Left lung (tissue), 10 donors: Measurements from ENCODE around the gene BRAP. TPM values are rescaled to one million over a fixed set of nuclear protein-coding genes. Genes with fewer than 3 reads are reported as not detected.
A peak's percentile ranks its signal among the peaks of the same experiment; 100 is the strongest.
"Not testable (repeated sequence)": the region's sequence is repeated elsewhere in the genome, so short reads cannot be mapped to it uniquely, and the experiment has no call there.

Experiments
- ATAC-seq: fragments of 200-7000 bp; cut with Tn5 transposase; one replicate; pipeline ENCODE4 v1.9.1; 2020; ENCODE audit warnings: moderate library complexity
- DNase-seq, 4 donors: peaks; one replicate each; pipeline ENCODE4 v3.0.0-alpha.2; 2013 to 2020
- H3K27ac ChIP-seq, 2 donors: fragments of 200-600 bp; sonication (generic) in 1 of 2; one replicate each; pipeline versions ENCODE4 v1.5.0 to v1.8.0; 2020 to 2021
- H3K27me3 ChIP-seq, 2 donors: fragments of 200-600 bp; sonication (generic) in 1 of 2; one replicate each; pipeline versions ENCODE4 v1.5.0 to v1.8.0; 2020 to 2021
- H3K36me3 ChIP-seq, 2 donors: fragments of 200-600 bp; sonication (generic) in 1 of 2; one replicate each; pipeline versions ENCODE4 v1.5.0 to v1.8.0; 2020 to 2021
- H3K4me1 ChIP-seq, 2 donors: fragments of 200-600 bp; one replicate each; pipeline ENCODE4 v1.8.0; 2021
- H3K4me3 ChIP-seq, 2 donors: fragments of 200-600 bp; sonication (generic) in 1 of 2; one replicate each; pipeline versions ENCODE4 v1.5.0 to v1.8.0; 2020 to 2021; ENCODE audit warnings: mild to moderate bottlenecking in 1 of 2
- H3K9me3 ChIP-seq, 2 donors: fragments of 200-600 bp; sonication (generic) in 1 of 2; one replicate each; pipeline versions ENCODE4 v1.5.0 to v1.8.0; 2020 to 2021
- intact Hi-C, 2 donors: fragments of 100-400 bp; cut with DNase I; formaldehyde crosslinking; loops; one replicate each; pipeline versions ENCODE4 v1.11.2 to v1.14.2; 2022
- polyA plus RNA-seq, 6 donors: library from polyadenylated mRNA; unstranded; fragments of 120-200 nt; gene quantifications; one replicate each; pipeline ENCODE4 v1.2.1, GENCODE V29; 2013; ENCODE audit not compliant: insufficient read length in 6 of 6
- total RNA-seq, 2 donors: library from RNA; stranded (reverse); fragmentation: NEBNext Ultra II Directional; extraction: Animal tissue kit (Norgen Biotek cat#: 25700); gene quantifications; one replicate each; pipeline ENCODE4 v1.2.1, GENCODE V29; 2021
- TF ChIP-seq, protein P1 (sequence below), 2 donors: fragments of 200-600 bp; sonication (generic) in 1 of 2; IDR thresholded peaks; one replicate each; pipeline versions ENCODE4 v1.5.0 to v1.8.0; 2021; ENCODE audit warnings: antibody characterized with exemption in 2 of 2
- donor health status: DM: no; HTN: yes; CAD: no.
- donor health status: DM: no; HTN: no; CAD: no.

BRAP gene
- total and polyA plus RNA-seq, 8 donors = 15.2 to 20.1 (median 18.2) TPM

DNA sequence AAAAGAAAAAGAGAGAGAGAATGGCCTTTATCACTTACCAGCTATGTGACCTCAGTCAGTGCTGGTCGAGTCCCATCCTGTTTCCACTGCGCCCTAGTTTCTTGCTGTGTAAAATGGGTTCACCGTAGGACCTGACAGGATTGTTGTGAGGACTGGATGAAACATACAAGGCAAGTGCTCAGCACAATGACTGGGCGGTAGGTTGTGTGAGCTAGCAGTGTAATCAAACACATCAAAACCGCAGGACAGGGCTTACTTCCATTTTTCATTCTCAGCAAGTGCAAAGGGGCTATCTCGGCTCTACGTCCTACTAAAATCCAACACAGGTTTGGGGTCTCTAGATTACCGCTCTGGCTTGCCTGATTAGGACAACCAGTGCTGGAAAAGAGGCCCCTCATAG lies 50.2 kb downstream of the BRAP start:
- intact Hi-C loops = no loop called here
- Histone ChIP-seq H3K27ac (no peak overlapping the region), H3K9me3 (no peaks in the 10 kb centered on the region), H3K4me3 (no peak overlapping the region), H3K36me3 (peaks cover 0 to 3% of the 10 kb centered on the region in 2 donors), H3K27me3 (no peaks in the 10 kb centered on the region), H3K4me1 (peaks cover 5 to 9% of the 10 kb centered on the region in 2 donors)
- DNase-seq = no peak
- TF ChIP-seq, protein P1, sequence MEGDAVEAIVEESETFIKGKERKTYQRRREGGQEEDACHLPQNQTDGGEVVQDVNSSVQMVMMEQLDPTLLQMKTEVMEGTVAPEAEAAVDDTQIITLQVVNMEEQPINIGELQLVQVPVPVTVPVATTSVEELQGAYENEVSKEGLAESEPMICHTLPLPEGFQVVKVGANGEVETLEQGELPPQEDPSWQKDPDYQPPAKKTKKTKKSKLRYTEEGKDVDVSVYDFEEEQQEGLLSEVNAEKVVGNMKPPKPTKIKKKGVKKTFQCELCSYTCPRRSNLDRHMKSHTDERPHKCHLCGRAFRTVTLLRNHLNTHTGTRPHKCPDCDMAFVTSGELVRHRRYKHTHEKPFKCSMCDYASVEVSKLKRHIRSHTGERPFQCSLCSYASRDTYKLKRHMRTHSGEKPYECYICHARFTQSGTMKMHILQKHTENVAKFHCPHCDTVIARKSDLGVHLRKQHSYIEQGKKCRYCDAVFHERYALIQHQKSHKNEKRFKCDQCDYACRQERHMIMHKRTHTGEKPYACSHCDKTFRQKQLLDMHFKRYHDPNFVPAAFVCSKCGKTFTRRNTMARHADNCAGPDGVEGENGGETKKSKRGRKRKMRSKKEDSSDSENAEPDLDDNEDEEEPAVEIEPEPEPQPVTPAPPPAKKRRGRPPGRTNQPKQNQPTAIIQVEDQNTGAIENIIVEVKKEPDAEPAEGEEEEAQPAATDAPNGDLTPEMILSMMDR (IDR thresholded peaks at IDR 0.05) = no peak
- no peak for ATAC-seq

DNA sequence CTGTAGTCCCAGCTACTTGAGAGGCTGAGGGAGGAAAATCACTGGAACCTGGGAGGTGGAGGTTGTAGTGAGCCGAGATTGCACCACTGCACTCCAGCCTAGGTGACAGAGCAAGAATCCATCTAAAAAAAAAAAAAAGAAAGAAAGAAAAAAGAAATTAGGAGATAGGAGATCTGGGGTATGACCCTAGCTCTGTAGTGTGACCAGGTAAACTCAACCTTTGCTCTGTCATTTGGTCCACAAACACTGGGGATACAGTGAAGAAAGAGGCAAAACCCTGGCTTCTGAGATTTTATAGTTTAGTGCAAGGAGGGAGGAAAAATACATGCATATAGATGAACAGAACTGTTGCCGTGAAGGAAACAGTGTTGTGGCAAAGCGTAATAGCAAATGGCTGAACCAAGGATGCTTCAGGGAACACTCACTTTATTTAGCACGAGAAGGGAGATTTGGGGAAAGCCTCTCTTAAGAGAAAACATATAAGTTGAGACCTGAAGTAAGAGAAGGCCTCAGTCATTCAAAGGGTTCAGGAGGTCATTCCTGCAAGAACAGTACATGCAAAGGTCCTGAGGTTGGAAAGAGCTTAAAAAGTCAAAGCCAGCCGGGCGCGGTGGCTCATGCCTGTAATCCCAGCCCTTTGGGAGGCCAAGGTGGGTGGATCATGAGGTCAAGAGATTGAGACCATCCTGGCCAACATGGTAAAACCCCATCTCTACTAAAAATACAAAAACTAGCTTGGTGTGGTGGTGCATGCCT lies 57.1 kb downstream of the BRAP start:
- intact Hi-C loops = no loop called here
- H3K27me3 ChIP-seq = no peaks in the 10 kb centered on the region
- H3K9me3 ChIP-seq = no peaks in the 10 kb centered on the region
- H3K36me3 ChIP-seq = no peaks in the 10 kb centered on the region
- H3K27ac ChIP-seq = no peak overlapping the region
- ATAC-seq (no peak), DNase-seq (no peak)
- H3K4me1 ChIP-seq = no peaks in the 10 kb centered on the region
- no peak overlapping the region for H3K4me3 ChIP-seq
- TF ChIP-seq, protein P1 (IDR thresholded peaks at IDR 0.05) = no peak

DNA sequence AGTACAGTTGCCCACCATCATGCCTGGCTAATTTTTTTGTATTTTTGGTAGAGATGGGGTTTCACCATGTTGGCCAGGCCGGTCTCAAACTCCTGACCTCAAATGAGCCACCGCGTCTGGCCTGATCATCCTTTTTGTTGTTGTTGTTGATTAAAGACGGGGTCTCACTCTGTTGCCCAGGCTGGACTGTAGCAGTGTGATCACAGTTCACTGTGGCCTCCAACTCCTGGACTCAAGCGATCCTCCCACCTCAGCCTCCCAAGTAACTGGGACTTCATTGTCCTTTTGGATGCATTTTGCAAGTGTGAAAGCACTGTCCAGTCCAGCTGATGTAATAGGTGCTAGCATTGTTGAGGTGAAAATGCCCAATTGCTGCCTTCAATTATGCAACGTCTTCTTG lies 59.5 kb downstream of the BRAP start:
- no peaks in the 10 kb centered on the region for H3K9me3 ChIP-seq
- H3K36me3 ChIP-seq = no peaks in the 10 kb centered on the region
- no peak overlapping the region for H3K4me3 ChIP-seq
- no peaks in the 10 kb centered on the region for H3K27me3 ChIP-seq
- no peak overlapping the region for H3K27ac ChIP-seq
- intact Hi-C loops = no loop called here
- TF ChIP-seq, protein P1 (IDR thresholded peaks at IDR 0.05) = no peak
- ATAC-seq (no peak), DNase-seq (no peak)
- no peaks in the 10 kb centered on the region for H3K4me1 ChIP-seq

DNA sequence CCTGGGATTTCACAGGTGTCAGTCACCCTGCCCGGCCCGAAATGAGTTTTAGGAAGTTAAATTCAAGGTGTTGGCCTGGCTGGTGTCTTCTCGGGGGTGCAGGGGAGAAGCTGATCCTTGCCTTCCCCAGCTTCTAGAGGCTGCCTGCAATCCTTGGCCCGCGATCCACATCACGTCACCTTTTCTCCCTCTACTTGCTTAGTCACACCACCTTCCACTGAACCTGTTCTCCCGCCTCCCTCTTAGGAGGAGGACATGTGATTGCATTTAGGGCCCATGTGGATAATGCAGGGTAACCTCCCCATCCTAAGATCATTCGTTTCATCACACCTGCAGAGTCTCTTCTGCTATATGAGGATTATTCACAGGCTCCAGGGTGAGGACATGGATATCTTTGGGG lies 61.2 kb downstream of the BRAP start:
- Histone ChIP-seq H3K27me3 (no peaks in the 10 kb centered on the region), H3K27ac (no peak overlapping the region), H3K4me3 (no peak overlapping the region), H3K36me3 (no peaks in the 10 kb centered on the region), H3K9me3 (no peaks in the 10 kb centered on the region), H3K4me1 (no peaks in the 10 kb centered on the region)
- DNase-seq (peak in 1 of 4 donors; percentile 38), ATAC-seq (peak; percentile 71)
- intact Hi-C loops = no loop called here
- TF ChIP-seq, protein P1 (IDR thresholded peaks at IDR 0.05) = no peak

DNA sequence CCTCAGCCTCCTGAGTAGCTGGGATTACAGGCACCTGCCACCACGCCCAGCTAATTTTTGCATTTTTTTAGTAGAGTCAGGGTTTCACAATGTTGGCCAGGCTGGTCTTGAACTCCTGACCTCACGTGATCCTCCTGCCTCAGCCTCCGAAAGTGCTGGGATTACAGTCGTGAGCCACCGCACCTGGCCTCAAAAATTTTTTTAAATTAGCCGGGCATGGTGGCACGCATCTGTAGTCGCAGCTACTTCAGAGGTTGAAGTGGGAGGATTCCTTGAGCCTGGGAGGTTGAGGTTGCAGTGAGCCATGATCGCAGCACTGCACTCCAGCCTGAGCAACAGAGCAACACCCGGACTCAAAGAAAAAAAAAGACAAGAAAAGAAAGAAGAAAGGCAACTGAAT lies 67.9 kb downstream of the BRAP start:
- H3K27me3 ChIP-seq, DNase-seq, H3K36me3 ChIP-seq, H3K4me1 ChIP-seq, H3K9me3 ChIP-seq, H3K27ac ChIP-seq, H3K4me3 ChIP-seq, intact Hi-C loops, ATAC-seq: not testable (repeated sequence)

DNA sequence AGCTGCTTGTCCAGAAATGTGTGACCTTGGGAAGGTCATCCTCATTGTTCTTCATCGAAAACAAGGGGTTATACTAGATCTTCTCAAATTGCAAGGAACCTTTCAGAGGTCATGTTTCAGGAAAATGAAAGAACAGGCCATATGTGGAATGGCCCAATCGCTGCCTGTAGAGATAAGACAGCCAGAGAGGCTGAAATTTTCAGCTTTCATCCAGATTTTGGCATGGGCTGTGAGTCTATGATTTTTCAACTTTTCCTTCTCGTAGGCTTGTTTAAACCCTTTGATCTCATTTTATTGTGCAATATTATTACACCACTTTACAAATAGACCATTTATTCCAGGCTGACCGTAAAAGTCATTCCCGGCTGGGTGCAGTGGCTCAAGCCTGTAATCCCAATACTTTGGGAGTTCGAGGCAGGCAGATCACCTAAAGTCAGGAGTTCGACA lies 69.6 kb downstream of the BRAP start:
- intact Hi-C loops = no loop called here
- ATAC-seq = peak; percentile 71

More for the DNA sequence above, 69.6 kb downstream of the BRAP start:
- DNase-seq = peak in 2 of 4 donors; percentile 41 to 68
- H3K27ac ChIP-seq = no peak overlapping the region
- H3K36me3 ChIP-seq = no peaks in the 10 kb centered on the region
- TF ChIP-seq, protein P1 (IDR thresholded peaks at IDR 0.05) = no peak
- no peak overlapping the region for H3K4me3 ChIP-seq
- no peaks in the 10 kb centered on the region for H3K27me3 ChIP-seq
- no peaks in the 10 kb centered on the region for H3K4me1 ChIP-seq
- H3K9me3 ChIP-seq = no peaks in the 10 kb centered on the region
